ENCODE measurements around the gene OTOS. TPM values are rescaled to one million over a fixed set of nuclear protein-coding genes. Genes with fewer than 3 reads are reported as not detected.

Gene OTOS
- total RNA-seq, 1 donor, result not detected

Other genes with a start within 250 kb of the OTOS start
- 83.2 and 83.4 TPM in 2 replicates for gene NDUFA10, start 115.3 kb downstream of the OTOS start, total RNA-seq
- not detected in 2 replicates for gene OR6B2, start 110.2 kb downstream of the OTOS start, total RNA-seq
- not detected in 2 replicates for gene OR6B3, start 87.1 kb downstream of the OTOS start, total RNA-seq
- 70.2 and 84.9 TPM in 2 replicates for gene COPS9, start 4.4 kb downstream of the OTOS start, total RNA-seq